ENCODE results near the gene SH3GL1. TPM values are rescaled to one million over a fixed set of nuclear protein-coding genes. Genes with fewer than 3 reads are reported as not detected.

Gene SH3GL1
- total and polyA plus RNA-seq, 10 of the 15 experiments (the other 5 are each of a cell fraction or from before 2014, with no cell fraction given), result 0.93 to 47.4 (median 28.4) TPM

DNA sequence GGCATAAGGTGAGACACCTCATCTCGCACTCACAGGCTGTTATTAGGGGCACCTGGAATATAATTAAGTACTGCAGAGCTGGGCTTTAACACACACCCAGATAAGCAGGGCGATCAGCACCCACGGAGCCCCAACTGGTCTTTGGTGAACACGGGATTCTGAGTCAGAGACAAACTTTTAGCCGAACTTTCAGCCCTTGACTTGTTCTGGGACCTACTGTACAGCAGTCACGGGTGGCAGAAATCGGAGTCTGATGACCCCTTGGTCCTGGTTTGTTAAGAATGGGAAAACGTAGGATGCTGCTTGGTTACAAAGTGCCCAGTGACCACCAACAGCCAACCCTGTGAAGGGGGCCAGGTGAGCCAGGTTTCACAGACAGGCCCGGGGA is 9.0 kb downstream of the SH3GL1 start (continued):
- TF ChIP-seq NKRF (conservative IDR thresholded peaks at IDR 0.05) (no peak), RAD51 (IDR thresholded peaks at IDR 0.05) (no peak), CREM (IDR thresholded peaks at IDR 0.05; ENCODE audit: low read depth) (no peak)

- peaks cover 15% of the 10 kb centered on the region for H4K20me1 ChIP-seq (ENCODE audit: control insufficient read depth, insufficient read depth)
- 87% methylated on average over 21 of the region's 21 CpGs for WGBS (ENCODE audit: insufficient coverage, insufficient replicate concordance, low lambda C conversion rate, missing lambda C conversion rate)
- H3K4me1 ChIP-seq (ENCODE audit: control insufficient read depth, insufficient read depth, low read length), result peaks cover 8% of the 10 kb centered on the region
- H3K4me2 ChIP-seq (ENCODE audit: control insufficient read depth, insufficient read depth), result no peak overlapping the region
- H2AFZ ChIP-seq (ENCODE audit: control insufficient read depth, low read depth, low read length), result no peak overlapping the region
- FAIRE-seq, result no peak
- no peak overlapping the region for H3K9ac ChIP-seq (ENCODE audit: control insufficient read depth, insufficient read depth, low read length)
- ChIA-PET SMC1A (ENCODE audit: uncharacterized antibody, unreplicated experiment) (no interaction called here), RAD21 (ENCODE audit: unreplicated experiment) (interaction anchor here (0.7 to 1.2 kb wide), 2 partner anchors 8 to 21 kb away, joined by 3 read pairs; no protein-coding TSS in a partner anchor), CTCF (interaction anchor here (0.9 to 2.4 kb wide), 2 partner anchors 14 to 38 kb away, joined by 3 to 5 read pairs; no protein-coding TSS in a partner anchor), POLR2A (interaction anchor here (7.7 kb wide), 1 partner anchor 12 kb away, joined by 110 read pairs; no protein-coding TSS in a partner anchor)
- BruUV-seq (replicated peaks), result no TSS peak
- ATAC-seq, result no peak
- no peaks in the 10 kb centered on the region for H3K9me3 ChIP-seq (replicated peaks; ENCODE audit: control insufficient read depth, insufficient read depth, low read length)
- no peak overlapping the region for H3K4me3 ChIP-seq
- peaks cover 77% of the 10 kb centered on the region for H3K79me2 ChIP-seq (ENCODE audit: control insufficient read depth, insufficient read depth, low read length)
- intact Hi-C loops (cut with micrococcal nuclease; ENCODE audit: unreplicated experiment), result no loop called here
- peaks cover 18 to 23% of the 10 kb centered on the region in 2 experiments; a peak in 3 of 4 replicates for H3K36me3 ChIP-seq (ENCODE audit: control insufficient read depth in 2 of 2, insufficient read depth in 2 of 2, low read length in 1 of 2)
- in situ Hi-C loops (cut with MboI), result no loop called here
- no peak overlapping the region for H3K27ac ChIP-seq (ENCODE audit: control insufficient read depth, insufficient read depth)
- no peaks in the 10 kb centered on the region for H3K27me3 ChIP-seq (replicated peaks in 1 of 2; ENCODE audit: control insufficient read depth in 2 of 2, insufficient read depth in 2 of 2, low read length in 1 of 2)
- DNase-seq (ENCODE audit: low read depth, low spot score), result no peak
- TF ChIP-seq RAD21 (IDR thresholded peaks at IDR 0.05; ENCODE audit: insufficient read depth, low read depth, low read length) (no peak), RB1 (IDR thresholded peaks at IDR 0.05; ENCODE audit: borderline replicate concordance) (no peak), SREBF2 (IDR thresholded peaks at IDR 0.05; ENCODE audit: low read length) (no peak), MYC (IDR thresholded peaks at IDR 0.05; ENCODE audit: insufficient read depth, insufficient read length, insufficient replicate concordance, low read length, severe bottlenecking) (no peak), ATF2 (IDR thresholded peaks at IDR 0.05; ENCODE audit: low read length) (no peak), ZSCAN29 (IDR thresholded peaks at IDR 0.05) (no peak), MTA2 (IDR thresholded peaks at IDR 0.05; ENCODE audit: low read depth) (no peak), IKZF2 (IDR thresholded peaks at IDR 0.05) (no peak), NR2F1 (conservative IDR thresholded peaks at IDR 0.05) (no peak), NBN (IDR thresholded peaks at IDR 0.05) (no peak), KLF5 (IDR thresholded peaks at IDR 0.05; ENCODE audit: partially characterized antibody) (no peak)
- TF ChIP-seq, protein P1, sequence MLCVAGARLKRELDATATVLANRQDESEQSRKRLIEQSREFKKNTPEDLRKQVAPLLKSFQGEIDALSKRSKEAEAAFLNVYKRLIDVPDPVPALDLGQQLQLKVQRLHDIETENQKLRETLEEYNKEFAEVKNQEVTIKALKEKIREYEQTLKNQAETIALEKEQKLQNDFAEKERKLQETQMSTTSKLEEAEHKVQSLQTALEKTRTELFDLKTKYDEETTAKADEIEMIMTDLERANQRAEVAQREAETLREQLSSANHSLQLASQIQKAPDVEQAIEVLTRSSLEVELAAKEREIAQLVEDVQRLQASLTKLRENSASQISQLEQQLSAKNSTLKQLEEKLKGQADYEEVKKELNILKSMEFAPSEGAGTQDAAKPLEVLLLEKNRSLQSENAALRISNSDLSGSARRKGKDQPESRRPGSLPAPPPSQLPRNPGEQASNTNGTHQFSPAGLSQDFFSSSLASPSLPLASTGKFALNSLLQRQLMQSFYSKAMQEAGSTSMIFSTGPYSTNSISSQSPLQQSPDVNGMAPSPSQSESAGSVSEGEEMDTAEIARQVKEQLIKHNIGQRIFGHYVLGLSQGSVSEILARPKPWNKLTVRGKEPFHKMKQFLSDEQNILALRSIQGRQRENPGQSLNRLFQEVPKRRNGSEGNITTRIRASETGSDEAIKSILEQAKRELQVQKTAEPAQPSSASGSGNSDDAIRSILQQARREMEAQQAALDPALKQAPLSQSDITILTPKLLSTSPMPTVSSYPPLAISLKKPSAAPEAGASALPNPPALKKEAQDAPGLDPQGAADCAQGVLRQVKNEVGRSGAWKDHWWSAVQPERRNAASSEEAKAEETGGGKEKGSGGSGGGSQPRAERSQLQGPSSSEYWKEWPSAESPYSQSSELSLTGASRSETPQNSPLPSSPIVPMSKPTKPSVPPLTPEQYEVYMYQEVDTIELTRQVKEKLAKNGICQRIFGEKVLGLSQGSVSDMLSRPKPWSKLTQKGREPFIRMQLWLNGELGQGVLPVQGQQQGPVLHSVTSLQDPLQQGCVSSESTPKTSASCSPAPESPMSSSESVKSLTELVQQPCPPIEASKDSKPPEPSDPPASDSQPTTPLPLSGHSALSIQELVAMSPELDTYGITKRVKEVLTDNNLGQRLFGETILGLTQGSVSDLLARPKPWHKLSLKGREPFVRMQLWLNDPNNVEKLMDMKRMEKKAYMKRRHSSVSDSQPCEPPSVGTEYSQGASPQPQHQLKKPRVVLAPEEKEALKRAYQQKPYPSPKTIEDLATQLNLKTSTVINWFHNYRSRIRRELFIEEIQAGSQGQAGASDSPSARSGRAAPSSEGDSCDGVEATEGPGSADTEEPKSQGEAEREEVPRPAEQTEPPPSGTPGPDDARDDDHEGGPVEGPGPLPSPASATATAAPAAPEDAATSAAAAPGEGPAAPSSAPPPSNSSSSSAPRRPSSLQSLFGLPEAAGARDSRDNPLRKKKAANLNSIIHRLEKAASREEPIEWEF (IDR thresholded peaks at IDR 0.05; ENCODE audit: insufficient replicate concordance, low read depth, low read length), result no peak
Observed at GRCh38 chr19:4390567-4391305, 9.6 kb downstream of the SH3GL1 start.
